ENCODE measurements around the gene DCDC2B. TPM values are rescaled to one million over a fixed set of nuclear protein-coding genes. Genes with fewer than 3 reads are reported as not detected.

The DCDC2B gene
- total RNA-seq, 1 experiment from 2014 or later = not detected

- peaks cover 24% of the 10 kb centered on the region for H3K4me1 Mint-ChIP-seq (ENCODE audit: low read depth, unreplicated experiment)
- DNase-seq = no peak
- no peaks in the 10 kb centered on the region for H3K27me3 Mint-ChIP-seq (ENCODE audit: unreplicated experiment)
- intact Hi-C loops (cut with micrococcal nuclease; ENCODE audit: unreplicated experiment) = no loop called here
- no peaks in the 10 kb centered on the region for H3K9me3 Mint-ChIP-seq (ENCODE audit: low read depth, unreplicated experiment)
- TF ChIP-seq CTCF (IDR thresholded peaks at IDR 0.05; ENCODE audit: unreplicated experiment) = no peak
- CTCF ChIA-PET = interaction anchor here (1.0 to 1.2 kb wide), 3 partner anchors 68 to 98 kb away, joined by 3 to 4 read pairs (median 4); partner anchors contain the start of gene HDAC1
- peak overlapping the region; percentile 85 for H3K4me3 Mint-ChIP-seq (ENCODE audit: low read depth, unreplicated experiment)
- H3K36me3 Mint-ChIP-seq (ENCODE audit: insufficient read depth, unreplicated experiment) = peaks cover 71% of the 10 kb centered on the region
- no peak overlapping the region for H3K27ac Mint-ChIP-seq (ENCODE audit: unreplicated experiment)
- BruUV-seq (replicated peaks) = no TSS peak
Observed at GRCh38 chr1:32223683-32224082, 14.8 kb downstream of the DCDC2B start.

GRCh38 chr1:32224285-32224684 lies 15.4 kb downstream of the DCDC2B start:
- H3K4me3 Mint-ChIP-seq (ENCODE audit: low read depth, unreplicated experiment) = no peak overlapping the region
- no TSS peak for BruUV-seq (replicated peaks)
- intact Hi-C loops (cut with micrococcal nuclease; ENCODE audit: unreplicated experiment) = no loop called here
- no peaks in the 10 kb centered on the region for H3K27me3 Mint-ChIP-seq (ENCODE audit: unreplicated experiment)
- peaks cover 77% of the 10 kb centered on the region for H3K36me3 Mint-ChIP-seq (ENCODE audit: insufficient read depth, unreplicated experiment)
- H3K9me3 Mint-ChIP-seq (ENCODE audit: low read depth, unreplicated experiment) = no peaks in the 10 kb centered on the region
- no peak for DNase-seq
- CTCF ChIA-PET = interaction anchor here (1.0 kb wide), 2 partner anchors 92 to 98 kb away, joined by 3 to 4 read pairs; no protein-coding TSS in a partner anchor
- no peak for TF ChIP-seq CTCF (IDR thresholded peaks at IDR 0.05; ENCODE audit: unreplicated experiment)
- no peak overlapping the region for H3K27ac Mint-ChIP-seq (ENCODE audit: unreplicated experiment)
- H3K4me1 Mint-ChIP-seq (ENCODE audit: low read depth, unreplicated experiment) = peaks cover 24% of the 10 kb centered on the region

- CTCF ChIA-PET = interaction anchor here (0.6 kb wide), 1 partner anchor 78 kb away, joined by 3 read pairs; no protein-coding TSS in a partner anchor
- DNase-seq = no peak
- no TSS peak for BruUV-seq (replicated peaks)
- Mint-ChIP-seq H3K9me3 (ENCODE audit: low read depth, unreplicated experiment) (no peaks in the 10 kb centered on the region), H3K4me3 (ENCODE audit: low read depth, unreplicated experiment) (no peak overlapping the region), H3K4me1 (ENCODE audit: low read depth, unreplicated experiment) (peaks cover 5% of the 10 kb centered on the region), H3K27ac (ENCODE audit: unreplicated experiment) (no peak overlapping the region), H3K36me3 (ENCODE audit: insufficient read depth, unreplicated experiment) (peaks cover 64% of the 10 kb centered on the region), H3K27me3 (ENCODE audit: unreplicated experiment) (no peaks in the 10 kb centered on the region)
- intact Hi-C loops (cut with micrococcal nuclease; ENCODE audit: unreplicated experiment) = no loop called here
- no peak for TF ChIP-seq CTCF (IDR thresholded peaks at IDR 0.05; ENCODE audit: unreplicated experiment)
Observed at GRCh38 chr1:32228771-32229170, 19.9 kb downstream of the DCDC2B start.

GRCh38 chr1:32231843-32232432 lies 23.0 kb downstream of the DCDC2B start:
- intact Hi-C loops (cut with micrococcal nuclease; ENCODE audit: unreplicated experiment) = no loop called here
- TF ChIP-seq CTCF (IDR thresholded peaks at IDR 0.05; ENCODE audit: unreplicated experiment) = no peak
- peaks cover 42% of the 10 kb centered on the region for H3K36me3 Mint-ChIP-seq (ENCODE audit: insufficient read depth, unreplicated experiment)
- peak overlapping the region; percentile 10 for H3K27ac Mint-ChIP-seq (ENCODE audit: unreplicated experiment)
- CTCF ChIA-PET = interaction anchor here (0.7 kb wide), 1 partner anchor 27 kb away, joined by 3 read pairs; the partner anchor contains the start of gene IQCC
- no peak overlapping the region for H3K4me3 Mint-ChIP-seq (ENCODE audit: low read depth, unreplicated experiment)
- no peak for DNase-seq
- no TSS peak for BruUV-seq (replicated peaks)
- no peaks in the 10 kb centered on the region for H3K4me1 Mint-ChIP-seq (ENCODE audit: low read depth, unreplicated experiment)
- no peaks in the 10 kb centered on the region for H3K9me3 Mint-ChIP-seq (ENCODE audit: low read depth, unreplicated experiment)
- no peaks in the 10 kb centered on the region for H3K27me3 Mint-ChIP-seq (ENCODE audit: unreplicated experiment)

All from Calu3 (cell line).